Measurements from ENCODE around the gene PDCD4.
A peak's percentile ranks its signal among the peaks of the same experiment; 100 is the strongest.

PDCD4 gene

DNA sequence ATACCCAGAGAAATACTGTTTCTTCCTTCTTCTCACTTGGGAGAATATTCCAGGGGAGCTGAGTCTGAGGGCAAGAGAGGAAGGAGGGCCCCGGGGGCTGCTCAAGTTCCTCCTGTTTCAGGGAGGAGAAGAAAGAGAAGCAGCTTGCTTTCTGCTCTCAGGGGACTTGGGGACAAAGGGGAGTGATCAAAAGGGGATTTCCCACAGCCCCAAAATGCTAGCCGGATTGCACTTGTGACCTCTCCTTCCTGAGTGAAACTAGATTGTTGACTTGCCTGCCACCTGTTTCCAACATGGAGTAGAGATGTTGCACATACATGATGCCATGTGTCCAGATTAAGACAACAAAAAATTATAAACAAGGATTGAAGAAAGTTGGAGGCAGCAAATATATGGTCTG, 28.7 kb upstream of the PDCD4 start:
- DNase-seq: peak; percentile 74

DNA sequence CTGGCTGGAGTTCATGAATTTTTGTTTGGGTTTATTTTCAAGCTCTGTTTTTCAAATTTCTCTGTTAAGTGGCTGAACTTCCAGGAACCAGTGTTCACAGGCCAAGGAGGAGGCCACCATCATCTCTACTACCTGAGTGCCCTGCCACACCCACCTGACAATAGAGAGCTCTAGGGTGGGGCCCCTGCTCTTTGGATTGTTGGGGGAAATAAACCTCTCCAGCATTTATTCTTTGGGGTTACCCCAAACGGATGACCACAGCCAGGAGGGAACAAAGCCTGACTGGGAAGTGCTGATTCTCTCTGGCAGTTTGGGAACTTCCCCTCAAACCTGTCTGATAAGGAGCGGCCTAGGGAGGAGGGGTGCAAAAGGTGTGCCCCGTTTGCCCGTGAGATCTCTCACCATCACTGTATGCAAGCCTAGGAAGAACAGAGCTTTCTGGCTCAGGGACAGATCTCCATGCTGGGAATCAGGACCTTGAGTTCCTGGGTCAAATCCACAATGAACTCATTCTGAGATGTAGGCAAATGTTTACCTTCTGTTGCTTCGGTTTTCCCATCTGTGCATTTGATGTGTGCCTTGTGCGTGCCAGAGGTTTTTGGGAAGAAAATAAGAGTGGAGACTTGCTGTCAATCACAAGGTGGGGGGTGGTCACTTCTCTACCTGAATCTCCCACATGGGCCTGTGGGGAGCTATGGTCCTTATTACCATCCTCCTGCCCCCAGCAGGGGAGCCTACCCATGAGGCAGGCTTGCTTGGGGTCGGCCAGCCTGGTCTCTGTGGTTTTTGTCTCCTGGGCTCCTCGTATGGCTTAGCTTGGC, 27.7 kb upstream of the PDCD4 start:
- DNase-seq: no peak

DNA sequence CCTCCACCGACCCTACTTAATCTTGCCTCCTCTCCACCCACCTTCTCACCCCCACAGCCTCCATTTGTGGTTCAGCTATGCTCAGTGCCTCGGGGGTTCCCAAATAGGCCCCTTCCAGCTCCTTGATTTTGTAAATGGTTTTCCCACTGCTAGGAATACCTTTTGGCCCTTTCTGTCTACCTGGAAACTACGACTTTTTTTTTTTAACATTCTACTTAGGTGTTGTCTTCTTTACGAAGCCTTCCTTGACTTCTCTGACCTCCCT, 27.2 kb upstream of the PDCD4 start:
- DNase-seq: no peak

DNA sequence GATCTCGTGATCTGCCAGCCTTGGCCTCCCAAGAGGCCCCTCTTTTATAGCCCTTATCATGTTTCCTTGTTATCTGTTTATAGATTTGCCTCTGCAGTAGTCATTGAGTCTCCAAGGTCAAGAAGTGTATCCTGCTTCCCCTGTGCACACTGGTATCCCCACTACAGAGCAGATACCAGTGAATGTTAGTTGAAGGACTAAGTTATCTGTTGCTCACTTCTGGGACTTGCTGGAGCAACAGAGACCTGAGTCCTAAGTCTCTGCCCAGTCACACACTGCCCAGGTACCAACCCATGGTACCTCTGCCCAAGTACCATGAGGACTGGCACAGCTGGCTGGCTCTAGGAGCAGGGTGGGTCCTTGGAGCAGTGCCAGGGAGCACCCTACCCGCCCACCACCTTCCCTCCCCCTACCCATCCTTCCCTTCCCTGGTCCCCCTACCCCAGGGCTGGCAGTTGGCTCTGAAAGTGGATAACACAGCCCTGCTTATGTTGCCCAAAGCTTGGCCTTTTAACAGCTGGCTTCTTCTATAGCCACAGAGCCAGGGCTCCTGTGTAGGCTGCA, 26.5 kb upstream of the PDCD4 start:
- DNase-seq: no peak

DNA sequence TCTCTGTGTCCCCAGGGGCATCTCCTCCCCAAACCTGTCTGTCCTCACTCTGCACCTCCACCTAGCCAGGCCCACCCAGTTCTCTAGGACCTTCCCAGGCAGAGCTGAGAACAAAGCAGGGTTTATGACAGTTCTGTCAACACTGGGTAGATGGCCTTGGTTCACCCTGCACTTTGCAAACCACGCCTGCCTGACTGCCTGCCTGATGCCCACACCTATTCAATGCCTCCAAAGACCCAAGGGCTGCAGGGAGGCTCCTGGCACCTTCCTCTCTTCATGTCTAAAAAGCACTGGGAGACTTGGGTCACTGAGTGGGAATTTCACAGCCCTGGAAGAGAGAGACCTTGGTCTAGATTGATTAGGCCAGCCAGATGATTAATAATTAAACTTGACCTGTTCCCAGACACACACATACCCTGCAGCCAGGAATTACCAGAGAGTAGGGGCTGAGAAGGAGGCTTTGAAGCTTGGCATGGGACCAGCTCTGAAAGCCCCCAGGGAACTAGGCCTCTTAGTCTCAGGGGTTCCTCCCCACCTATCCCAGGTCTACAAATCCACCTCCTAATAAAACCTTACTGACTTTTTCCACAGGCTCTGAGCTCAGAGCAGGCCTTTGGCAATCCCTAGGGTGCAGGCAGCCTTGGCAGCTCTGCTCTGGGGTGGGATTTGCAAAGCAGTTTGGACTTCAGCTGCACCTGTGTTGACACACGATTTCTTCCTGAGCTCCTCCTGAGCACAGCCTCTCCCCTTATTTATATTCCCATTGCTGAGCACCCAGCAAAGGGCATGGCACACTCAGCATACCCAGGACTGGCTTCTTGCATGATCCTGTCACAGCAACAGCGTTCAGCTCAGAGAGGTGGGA, 25.7 kb upstream of the PDCD4 start:
- DNase-seq: no peak

DNA sequence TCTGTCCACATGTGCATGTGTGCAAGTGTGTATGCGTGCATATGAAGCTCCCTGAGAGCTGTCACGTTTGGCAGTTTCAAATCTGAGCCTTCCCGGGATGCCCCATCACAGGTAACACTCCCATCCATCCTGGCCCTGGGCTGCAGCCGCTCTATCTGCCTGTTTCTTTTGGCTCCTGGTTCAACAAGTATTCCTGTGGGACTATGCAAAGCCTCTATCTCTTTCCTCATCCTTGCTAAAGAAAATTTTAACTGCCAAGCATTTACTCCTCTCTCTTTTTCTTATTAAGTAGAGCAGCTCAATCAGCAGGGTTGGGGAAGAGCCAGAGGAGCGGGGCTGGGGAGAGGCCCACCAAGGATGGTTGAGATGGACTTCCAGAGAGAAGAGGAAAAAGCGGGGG, 24.4 kb upstream of the PDCD4 start:
- no peak for DNase-seq

DNA sequence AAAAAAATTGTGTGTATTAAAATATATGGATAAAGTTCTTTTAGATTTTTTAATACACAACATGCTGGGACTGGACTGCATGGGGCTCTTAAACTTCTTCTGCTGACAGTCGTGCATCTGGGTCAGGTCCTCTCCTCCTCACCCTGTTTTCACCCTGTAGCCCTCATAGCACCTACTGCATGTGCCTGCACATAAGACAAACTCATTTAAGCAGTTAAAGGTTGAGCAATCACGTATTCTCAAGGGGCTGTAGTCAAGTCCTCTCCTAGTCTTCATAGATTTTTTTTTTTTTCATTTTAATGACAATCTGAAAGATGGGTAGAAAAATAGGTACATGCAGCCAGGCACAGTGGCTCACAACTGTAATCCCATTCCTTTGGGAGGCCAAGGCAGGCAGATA, 23.6 kb upstream of the PDCD4 start:
- no peak for DNase-seq

DNA sequence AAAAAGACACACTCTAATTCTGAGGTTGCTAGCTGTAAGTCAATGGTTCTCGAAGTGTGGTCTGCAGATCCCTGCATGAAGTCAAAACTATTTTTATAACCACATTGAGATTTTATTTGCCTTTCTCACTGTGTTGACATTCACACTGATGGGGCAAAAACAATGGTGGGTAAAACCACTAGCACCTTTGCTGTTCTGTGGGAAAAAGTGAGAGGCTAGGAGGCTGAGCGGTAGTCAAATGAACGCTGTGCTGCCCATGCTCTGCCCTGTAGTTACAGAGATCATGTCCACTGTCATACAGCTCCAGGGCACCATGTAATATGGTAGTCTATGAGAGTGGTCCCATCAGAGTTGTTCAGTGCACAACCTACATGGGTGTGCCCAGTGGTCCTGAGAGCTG, 21.6 kb upstream of the PDCD4 start:
- DNase-seq: peak; percentile 52

DNA sequence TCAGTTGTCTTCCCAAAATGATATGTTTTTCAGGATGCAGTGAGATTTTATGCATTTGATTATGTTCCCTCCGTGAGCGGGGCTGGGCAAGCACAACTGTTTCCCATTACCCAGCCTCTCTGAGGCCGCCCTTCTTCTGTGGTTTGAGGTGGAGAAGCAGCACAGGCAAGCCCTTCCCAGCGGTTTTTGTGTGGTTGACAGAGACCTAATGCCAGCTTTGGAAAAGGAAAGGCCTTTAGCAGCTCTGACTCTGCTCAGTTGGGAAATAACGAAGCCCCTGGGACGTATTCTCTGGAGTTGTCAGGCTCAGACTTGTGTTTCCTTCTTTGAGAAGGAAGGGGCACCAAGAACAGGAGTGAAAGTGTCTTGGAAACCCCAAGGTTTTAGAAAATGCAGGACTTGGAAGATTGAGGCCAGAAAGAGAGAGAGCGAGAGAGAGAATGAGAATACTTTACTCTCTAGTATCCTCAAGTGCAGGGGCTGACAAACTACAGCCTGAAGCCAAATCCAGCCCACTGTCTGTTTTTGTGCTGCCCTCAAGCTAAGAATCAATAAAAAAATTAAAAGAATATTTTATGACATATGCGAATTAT, 20.6 kb upstream of the PDCD4 start:
- no peak for DNase-seq

DNA sequence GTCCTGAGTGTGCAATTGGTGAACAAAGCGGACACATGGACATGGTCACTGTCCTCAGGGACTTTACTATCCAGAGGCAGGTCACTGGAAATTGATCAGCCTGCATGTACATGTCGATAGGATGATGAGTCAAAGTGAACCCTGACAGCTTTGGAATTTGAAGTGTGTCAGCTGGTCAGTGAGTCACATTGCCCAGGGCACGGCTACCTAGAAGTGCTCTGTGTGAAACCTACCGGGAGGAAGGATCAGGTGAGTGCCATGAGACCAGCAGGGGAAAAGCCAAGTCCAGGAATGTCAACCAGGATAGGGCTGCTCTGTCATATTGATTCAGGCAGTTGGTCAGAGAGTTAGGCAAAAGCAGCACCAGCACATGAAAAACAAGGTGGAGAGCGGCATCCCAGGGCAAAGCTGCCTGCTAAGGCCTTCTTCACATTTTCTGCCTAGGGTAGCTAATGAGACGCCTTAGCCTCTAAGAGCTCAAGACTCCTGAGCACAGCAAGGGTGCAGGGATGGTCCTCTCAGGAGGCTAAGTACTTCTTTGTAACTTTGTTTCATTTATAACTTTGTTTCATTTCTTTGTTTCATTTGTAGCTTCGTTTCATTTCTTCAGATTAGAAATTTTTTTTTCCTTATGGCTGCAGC, 19.4 kb upstream of the PDCD4 start:
- no peak for DNase-seq

DNA sequence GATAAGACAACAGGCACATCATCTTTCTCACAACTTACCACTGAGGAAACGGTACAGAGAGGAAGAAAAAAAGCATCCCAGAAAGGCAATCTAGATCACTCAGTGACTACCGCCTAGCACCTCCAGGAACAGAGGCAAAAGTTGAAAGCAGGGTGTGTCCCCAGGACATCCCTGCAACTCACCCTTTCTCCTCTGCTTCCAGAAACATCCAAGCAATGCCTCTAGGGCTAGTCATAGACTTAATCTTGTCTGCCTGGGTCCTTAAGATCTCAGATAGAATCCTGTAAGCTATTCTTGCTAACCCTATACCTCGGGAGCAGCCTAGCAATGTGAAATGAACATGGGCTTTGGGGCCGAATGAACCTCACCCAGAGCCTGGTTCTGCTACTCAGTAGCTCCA, 18.8 kb upstream of the PDCD4 start:
- no peak for DNase-seq

DNA sequence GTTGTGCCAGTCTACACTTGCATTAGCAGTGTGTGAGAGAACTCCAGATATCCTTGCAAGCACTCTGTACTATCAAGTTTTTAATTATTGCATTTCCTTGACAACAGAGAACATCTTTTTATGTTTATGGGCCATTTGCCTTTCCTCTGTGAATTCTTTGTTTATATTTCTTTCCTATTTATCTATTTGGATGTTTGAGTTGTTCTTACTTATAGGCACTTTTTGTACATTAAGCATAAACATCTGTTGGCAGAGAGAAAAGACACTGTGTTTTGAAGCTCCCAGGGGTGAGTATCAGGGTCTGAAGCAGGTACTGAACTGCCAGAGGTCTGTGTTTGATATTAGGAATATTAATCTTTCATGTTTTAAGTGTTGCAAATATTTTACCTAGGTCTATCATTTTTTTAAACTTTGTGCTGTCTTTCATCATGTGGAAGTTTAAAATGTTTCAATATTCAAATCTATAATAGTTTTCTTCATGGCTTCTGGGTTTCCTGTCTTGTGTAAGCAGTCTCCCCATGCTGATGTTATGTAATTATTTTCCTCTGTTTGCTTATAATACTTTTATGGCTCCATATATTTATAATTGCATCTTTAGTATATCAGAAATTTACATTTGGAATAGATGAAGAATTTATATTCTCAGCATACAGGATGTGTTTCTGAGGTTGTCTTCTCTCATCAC, 17.7 kb upstream of the PDCD4 start:
- no peak for DNase-seq

DNA sequence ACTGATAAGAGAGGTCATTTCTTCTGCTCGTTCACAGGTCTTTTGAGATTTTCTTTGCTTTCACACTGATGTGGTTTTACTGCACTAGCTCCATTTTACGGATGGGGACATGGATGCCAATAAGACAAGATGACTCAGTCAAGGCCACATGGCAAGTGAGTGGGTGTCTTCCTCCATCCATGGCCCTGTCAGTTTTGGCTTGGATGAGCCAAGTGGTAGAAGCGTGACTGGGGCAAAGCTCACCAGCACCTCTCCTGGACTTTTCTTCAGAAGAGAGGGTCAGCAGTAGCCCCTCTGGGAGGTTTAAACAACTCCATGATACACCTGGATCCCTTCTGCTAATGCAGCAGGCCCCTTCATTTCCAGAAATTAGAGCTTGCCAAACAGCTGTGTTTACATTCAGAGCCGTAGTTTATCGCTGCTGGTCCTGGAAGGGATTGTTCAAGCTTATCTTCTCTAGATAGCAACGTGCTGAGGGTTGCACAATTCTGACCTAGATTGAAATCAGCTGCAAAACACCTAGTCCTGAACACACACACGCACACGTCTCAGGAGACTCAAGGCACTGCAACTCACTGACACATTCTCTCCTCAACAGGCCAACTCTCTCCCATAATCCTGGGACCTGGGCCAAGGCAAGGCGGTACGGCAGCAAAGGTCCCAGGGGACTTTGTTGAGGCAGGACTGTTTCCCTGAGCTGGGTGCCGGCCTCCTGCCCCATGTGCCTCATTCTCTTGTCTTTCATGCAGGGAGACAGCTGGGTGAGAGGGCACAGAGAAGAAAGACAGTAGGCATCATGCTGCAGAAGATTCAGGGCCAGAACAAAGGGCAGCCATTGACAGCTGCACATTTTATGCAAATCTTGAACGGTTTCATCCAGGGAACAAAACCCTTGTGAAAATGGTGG, 14.2 kb upstream of the PDCD4 start:
- DNase-seq: peak; percentile 50

DNA sequence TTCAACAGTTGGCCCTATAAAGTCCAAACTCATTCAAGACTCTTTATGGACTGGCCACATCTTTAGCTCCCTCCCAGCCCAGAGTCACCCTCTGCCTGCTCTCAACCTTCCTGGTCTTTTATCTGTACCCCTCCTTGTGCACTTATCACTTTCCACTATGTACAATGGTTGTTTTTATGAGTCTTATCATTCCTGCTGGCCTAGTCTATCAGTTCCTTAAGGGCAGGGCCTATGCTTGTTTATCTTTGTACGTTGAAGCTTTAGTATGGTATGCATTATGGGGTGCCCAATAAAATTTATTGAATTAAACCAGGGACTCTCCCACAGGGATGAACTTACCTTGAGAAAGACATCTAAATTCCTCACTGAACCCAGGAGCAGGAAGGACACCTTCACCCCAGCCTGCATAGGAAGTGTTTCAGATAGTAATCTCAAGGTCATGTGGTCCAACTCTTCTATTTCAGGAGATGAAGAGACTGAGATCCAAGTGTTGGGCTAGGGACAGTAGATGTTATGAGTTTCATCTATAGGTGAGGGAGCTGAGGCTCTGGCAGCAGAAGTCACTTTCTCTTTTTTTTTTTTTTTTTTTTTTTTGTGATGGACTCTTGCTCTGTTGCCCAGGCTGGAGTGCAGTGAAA, 13.3 kb upstream of the PDCD4 start:
- DNase-seq: peak; percentile 50

DNA sequence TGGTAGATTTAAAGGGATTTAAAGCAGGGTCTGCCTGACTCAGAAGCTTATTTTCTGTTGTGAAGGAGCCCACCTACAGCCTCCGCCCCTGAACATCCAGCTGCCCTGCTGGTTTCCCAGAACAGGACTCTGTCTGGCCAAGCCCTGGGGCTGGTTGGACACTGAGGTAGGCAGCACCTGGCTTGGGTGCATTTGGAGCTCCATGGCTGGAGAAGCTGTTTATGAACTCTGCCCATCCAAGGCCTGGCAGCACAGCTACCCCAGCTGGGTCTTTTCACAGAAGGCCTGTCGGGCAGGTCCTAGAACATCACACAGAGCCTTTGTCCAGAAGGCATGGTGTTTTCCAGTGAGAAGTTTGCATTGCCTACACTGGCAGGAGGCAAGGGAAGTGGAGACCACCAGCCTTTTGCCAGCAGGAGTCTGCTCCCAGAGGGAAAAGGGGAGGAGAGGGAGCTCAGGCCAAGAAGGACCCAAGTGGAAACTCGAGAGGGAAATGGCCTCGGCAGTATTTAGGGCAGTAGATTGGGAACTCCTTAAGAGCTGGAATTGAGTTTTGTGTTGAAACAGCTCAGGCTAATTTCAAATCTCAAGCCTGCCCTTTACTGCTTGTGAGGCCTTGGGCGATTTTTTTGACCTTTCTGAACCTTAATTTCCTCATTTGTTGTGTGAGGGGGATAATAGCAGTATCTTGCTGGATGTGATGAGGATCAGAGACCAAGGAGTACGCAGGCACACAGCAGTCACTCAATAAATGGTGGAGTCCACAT, 12.3 kb upstream of the PDCD4 start:
- no peak for DNase-seq

DNA sequence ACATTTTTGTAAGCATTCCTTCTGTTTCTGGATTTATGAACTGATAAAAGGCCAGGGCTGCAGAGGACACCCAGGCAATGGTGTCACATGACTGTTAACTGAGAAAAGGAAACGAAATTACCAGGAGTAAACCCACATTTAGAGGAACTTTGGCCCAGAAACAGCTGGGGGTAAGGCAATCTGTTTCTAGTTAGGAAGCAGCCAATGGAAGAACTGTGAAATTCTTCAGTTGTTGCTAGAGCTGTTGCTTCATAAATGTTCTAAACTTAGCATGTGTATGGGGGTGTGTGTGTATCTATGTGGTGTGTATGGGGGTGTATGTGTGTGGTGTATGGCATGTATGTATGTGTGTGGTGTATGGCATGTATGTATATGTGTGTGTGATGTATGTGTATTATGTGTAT, 11.8 kb upstream of the PDCD4 start:
- DNase-seq: no peak

DNA sequence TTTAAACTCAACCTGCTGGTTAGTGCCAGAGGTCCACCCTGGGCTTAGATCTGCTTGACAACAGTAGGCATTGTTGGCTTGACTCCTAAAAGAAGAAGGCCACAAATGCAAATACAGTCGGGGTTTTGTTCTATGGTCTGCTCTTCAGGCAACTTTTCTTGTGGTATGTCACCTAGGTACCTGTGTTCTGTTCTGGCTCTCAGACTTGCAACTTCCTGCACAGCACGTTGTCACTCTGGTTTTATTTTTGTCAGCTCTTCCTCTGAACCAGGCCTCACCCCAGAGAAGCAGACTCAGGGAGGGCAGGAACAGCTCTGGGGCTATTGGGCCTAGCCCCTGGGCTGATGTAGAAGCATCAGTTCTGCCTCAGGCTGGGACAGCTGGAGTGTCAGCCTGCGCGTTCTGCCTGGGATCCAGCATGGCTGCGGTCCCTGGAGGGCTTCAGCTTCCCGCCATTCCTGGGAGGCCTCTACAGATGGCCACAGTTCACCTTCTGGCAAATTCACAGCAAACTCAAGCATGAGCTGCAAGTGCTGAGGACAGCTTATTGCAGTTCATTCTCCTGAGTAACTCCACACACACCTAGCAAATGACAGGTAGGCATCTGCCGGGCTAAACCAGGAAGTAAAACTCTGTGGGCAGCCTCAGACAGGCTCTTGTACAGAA, 11.0 kb upstream of the PDCD4 start:
- DNase-seq: peak; percentile 82

DNA sequence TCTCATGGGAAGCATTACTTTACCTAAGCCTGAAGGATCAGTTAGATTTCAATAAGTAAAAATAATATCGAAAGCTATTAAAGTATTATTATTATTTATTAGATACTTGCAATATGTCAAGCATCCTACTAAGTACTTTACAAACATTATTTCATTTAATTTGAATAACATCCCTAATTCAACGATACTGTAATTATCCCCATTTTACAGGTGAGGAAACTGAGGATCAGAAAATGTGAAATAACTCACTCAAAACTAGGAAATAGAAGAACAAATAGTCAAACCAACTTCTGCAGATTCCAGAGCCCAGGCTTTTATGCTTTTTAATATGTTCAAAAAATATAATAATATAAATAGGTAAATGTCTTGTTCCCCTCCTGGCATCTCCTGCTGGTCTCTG, 10.3 kb upstream of the PDCD4 start:
- DNase-seq: no peak

DNA sequence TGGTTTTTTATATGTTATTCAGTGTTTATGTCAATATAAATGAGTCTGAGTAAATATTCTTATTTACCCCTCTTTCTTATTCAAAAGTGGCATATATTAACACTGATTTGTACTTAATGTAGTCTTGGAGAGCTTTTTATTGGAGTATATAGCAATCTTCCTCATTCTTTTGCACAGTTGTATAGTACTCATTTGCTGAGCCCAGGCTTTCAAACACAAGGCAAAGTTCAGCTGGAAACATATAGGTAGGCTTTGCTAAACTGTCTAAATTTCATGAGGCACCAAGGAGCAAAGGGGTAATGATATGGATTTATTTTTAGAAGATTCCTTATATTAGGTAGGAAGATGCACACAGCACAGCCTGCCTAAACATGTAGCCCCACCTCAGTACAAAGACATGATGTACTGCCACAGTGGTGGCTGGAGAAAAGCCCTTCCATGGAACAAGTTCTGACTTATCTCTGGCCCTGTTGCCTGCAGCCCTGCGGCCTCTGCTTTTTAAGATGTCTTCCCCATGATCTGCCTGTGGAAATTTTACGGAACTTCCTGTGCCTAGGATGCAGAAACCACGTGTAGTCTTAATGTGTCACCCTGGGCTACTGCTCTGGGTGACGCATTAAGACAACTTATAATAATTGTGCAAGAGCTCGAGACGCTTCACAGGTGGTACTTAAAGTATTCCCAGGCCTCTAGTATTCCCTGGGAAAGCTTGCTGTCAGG, 9.6 kb upstream of the PDCD4 start:
- DNase-seq: no peak

Measured in CD4-positive, alpha-beta T cell treated with Interleukin-17A for 1 hour (primary cell).